Heart left ventricle (tissue), 16 donors: ENCODE data around the gene MRPS35. TPM values are rescaled to one million over a fixed set of nuclear protein-coding genes. Genes with fewer than 3 reads are reported as not detected.

Experiments used
- ATAC-seq, 4 donors: fragments of 200-7000 bp; cut with Tn5 transposase; one replicate each; pipeline ENCODE4 v1.9.1; 2020 to 2022; ENCODE audit warnings: moderate library complexity in 4 of 4, mild to moderate bottlenecking in 3 of 4, moderate number of reproducible peaks in 1 of 4
- DNase-seq, 5 donors: peaks; one replicate each; pipeline ENCODE4 v3.0.0-alpha.2; 2020
- H3K27ac ChIP-seq, 12 donors: fragments of 200-600 bp; sonication (generic) in 4 of 12; one replicate each; pipeline versions ENCODE4 v1.5.0 to v1.8.0; 2016 to 2022; ENCODE audit warnings: mild to moderate bottlenecking in 2 of 12
- H3K27me3 ChIP-seq, 9 donors: fragments of 200-600 bp; sonication (generic) in 2 of 9; one replicate each; pipeline versions ENCODE4 v1.5.1 to v1.8.0; 2016 to 2022; ENCODE audit warnings: mild to moderate bottlenecking in 3 of 9
- H3K36me3 ChIP-seq, 9 donors: fragments of 200-600 bp; sonication (generic) in 2 of 9; one replicate each; pipeline versions ENCODE4 v1.5.0 to v1.8.0; 2018 to 2022; ENCODE audit warnings: mild to moderate bottlenecking in 2 of 9
- H3K4me1 ChIP-seq, 12 donors: fragments of 200-600 bp; sonication (generic) in 4 of 12; one replicate each; pipeline versions ENCODE4 v1.5.0 to v1.8.0; 2016 to 2022; ENCODE audit warnings: mild to moderate bottlenecking in 3 of 12
- H3K4me3 ChIP-seq, 12 donors: fragments of 200-600 bp; sonication (generic) in 4 of 12; one replicate each; pipeline versions ENCODE4 v1.5.0 to v1.8.0; 2017 to 2022; ENCODE audit warnings: mild to moderate bottlenecking in 9 of 12, moderate library complexity in 4 of 12
- H3K9me3 ChIP-seq, 12 donors: fragments of 200-600 bp; sonication (generic) in 4 of 12; one replicate each; pipeline versions ENCODE4 v1.5.0 to v1.8.0; 2016 to 2022; ENCODE audit warnings: mild to moderate bottlenecking in 1 of 12
- POLR2A ChIP-seq, 2 donors: fragments of 450-650 bp; IDR thresholded peaks; one replicate each; pipeline ENCODE4 v1.6.1; 2017; ENCODE audit warnings: antibody characterized with exemption in 2 of 2, mild to moderate bottlenecking in 2 of 2, moderate library complexity in 2 of 2
- WGBS, 4 donors: extraction: QIAGEN DNeasy Blood & Tissue Kit in 2 of 4; methylation state at CpG; one replicate each; pipeline versions ENCODE4 v1.1.5 to v1.1.7; 2013 to 2018; 5-methylcytosine and 5-hydroxymethylcytosine counted together
- intact Hi-C, 10 donors: fragments of 100-400 bp; cut with DNase I; formaldehyde crosslinking; loops; one replicate each; pipeline versions ENCODE4 v1.11.1 to v1.14.2; 2022
- polyA plus RNA-seq, 2 donors: library from polyadenylated mRNA; stranded (reverse); fragments of 200-250 nt; gene quantifications; one replicate each; pipeline ENCODE4 v1.2.3, GENCODE V29; 2013
- total RNA-seq, 9 donors: library from RNA; depleted of rRNA in 2 of 9; stranded (reverse); fragments of >200 nt in 2 of 9; fragmentation: NEBNext Ultra II Directional in 3 of 9; extraction: Animal tissue kit (Norgen Biotek cat#: 25700) in 3 of 9; gene quantifications; one replicate each; pipeline versions ENCODE4 v1.1.0 to v1.2.4, GENCODE V29; 2016 to 2023
- TF ChIP-seq, protein P1 (sequence below), 12 donors: fragments of 200-600 bp; sonication (generic) in 4 of 12; IDR thresholded peaks; one replicate each; pipeline versions ENCODE4 v1.5.0 to v1.8.0; 2018 to 2022; ENCODE audit warnings: antibody characterized with exemption in 12 of 12, mild to moderate bottlenecking in 5 of 12
- donor health status: ischemic (EF 13 %, LVEDD 7.1; RV severe dilation, severe dysfunction).
- donor health status: healthy with polysubstance abuse.
- donor health status: DM: no; HTN: yes; CAD: no.
- donor health status: DM: no; HTN: no; CAD: no.
- donor health status: ischemic (EF 25% LVEDD 6.9; RV normal size, moderate dysfunction).
- donor health status: ischemic (EF 25% LVEDD 5.7; RV mildly dilated, moderate dysfunction).
- donor health status: healthy.
- donor health status: DM: yes; HTN: yes; CAD: no.
- donor health status: ischemic (EF 35%, LVEDD 5.7; RV mildly dilated, moderate dysfunction).
- donor health status: nonischemic (EF 11% LVEDD 7.7; RV severe dilation, severe dysfunction).
- donor health status: DM: yes; HTN: yes; CAD: no.
- donor health status: PGD.
- donor health status: ischemic (EF 29% LVEDD 5.4; RV normal size, mild dysfunction).
- donor health status: nonischemic (EF 23%, LVEDD 6.1; RV moderate dilation, normal function).

Gene MRPS35
- total and polyA plus RNA-seq, 11 donors, result 39.8 to 94.1 (median 59.6) TPM

DNA sequence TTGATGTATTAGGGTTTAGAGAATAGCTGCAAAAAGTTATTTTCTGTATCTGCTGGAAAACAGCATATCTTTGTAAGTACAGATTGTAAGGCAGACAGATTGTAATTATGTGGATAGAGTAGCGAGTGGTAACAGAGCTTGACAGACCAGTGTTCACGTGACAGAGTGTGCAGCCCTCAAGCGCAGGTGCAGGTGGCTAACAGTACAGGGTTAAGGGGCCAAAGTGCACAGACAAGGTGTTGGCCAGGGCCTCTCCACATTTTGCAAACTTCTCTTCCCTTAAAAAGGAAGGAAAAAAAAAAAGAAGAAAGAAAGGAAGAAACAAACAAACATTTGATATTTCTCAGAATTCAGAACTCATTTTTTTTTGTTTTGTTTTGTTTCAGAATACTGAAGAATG is 44.2 kb downstream of the MRPS35 start:
- WGBS, 4 donors, result 91 to 94% (median 92%) methylated on average over 3 of the region's 3 CpGs
- ATAC-seq, result no peak
- Histone ChIP-seq H3K4me1 (no peaks in the 10 kb centered on the region), H3K4me3 (no peak overlapping the region), H3K27me3 (no peaks in the 10 kb centered on the region), H3K27ac (no peak overlapping the region), H3K9me3 (no peaks in the 10 kb centered on the region), H3K36me3 (peaks cover 0 to 37% (median 22%) of the 10 kb centered on the region in 9 donors)
- no peak for DNase-seq
- intact Hi-C loops, result no loop called here
- no peak for TF ChIP-seq POLR2A (IDR thresholded peaks at IDR 0.05)
- TF ChIP-seq, protein P1, sequence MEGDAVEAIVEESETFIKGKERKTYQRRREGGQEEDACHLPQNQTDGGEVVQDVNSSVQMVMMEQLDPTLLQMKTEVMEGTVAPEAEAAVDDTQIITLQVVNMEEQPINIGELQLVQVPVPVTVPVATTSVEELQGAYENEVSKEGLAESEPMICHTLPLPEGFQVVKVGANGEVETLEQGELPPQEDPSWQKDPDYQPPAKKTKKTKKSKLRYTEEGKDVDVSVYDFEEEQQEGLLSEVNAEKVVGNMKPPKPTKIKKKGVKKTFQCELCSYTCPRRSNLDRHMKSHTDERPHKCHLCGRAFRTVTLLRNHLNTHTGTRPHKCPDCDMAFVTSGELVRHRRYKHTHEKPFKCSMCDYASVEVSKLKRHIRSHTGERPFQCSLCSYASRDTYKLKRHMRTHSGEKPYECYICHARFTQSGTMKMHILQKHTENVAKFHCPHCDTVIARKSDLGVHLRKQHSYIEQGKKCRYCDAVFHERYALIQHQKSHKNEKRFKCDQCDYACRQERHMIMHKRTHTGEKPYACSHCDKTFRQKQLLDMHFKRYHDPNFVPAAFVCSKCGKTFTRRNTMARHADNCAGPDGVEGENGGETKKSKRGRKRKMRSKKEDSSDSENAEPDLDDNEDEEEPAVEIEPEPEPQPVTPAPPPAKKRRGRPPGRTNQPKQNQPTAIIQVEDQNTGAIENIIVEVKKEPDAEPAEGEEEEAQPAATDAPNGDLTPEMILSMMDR (IDR thresholded peaks at IDR 0.05), result no peak

DNA sequence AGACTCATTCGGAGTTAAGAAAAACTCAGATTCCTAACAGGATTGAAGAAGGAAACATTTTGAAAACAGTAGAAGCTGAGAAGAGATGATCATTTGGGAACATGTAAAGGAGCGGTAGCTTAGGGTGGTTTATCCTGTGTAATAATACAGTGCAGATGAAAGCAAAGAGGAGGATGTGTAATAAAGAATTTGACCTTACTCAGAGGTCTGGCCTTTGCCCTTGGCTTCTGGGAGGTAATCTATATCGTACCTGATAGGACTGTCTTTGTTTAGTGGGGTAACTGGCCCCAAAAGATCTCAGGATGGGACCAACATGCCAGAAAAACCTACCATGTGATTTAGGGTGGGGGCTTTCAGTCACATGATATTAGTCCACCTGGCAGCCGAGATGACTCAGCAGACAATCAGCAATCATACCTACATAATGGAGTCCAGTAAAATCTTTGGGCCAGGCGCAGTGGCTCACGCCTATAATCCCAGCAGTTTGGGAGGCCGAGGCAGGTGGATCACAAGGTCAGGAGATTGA is 46.1 kb downstream of the MRPS35 start:
- no peak overlapping the region for H3K4me3 ChIP-seq
- no peak for TF ChIP-seq POLR2A (IDR thresholded peaks at IDR 0.05)
- TF ChIP-seq, protein P1 (IDR thresholded peaks at IDR 0.05), result no peak
- H3K4me1 ChIP-seq, result no peaks in the 10 kb centered on the region
- no peak for ATAC-seq
- WGBS, 4 donors, result 89 to 98% (median 94%) methylated on average over 7 of the region's 7 CpGs
- H3K27me3 ChIP-seq, result no peaks in the 10 kb centered on the region
- intact Hi-C loops, result no loop called here
- peaks cover 0 to 34% (median 21%) of the 10 kb centered on the region in 9 donors for H3K36me3 ChIP-seq
- H3K9me3 ChIP-seq, result no peaks in the 10 kb centered on the region
- DNase-seq, result no peak
- H3K27ac ChIP-seq, result no peak overlapping the region

- Histone ChIP-seq H3K36me3 (peaks cover 0 to 1% (median 0%) of the 10 kb centered on the region in 9 donors), H3K9me3 (no peaks in the 10 kb centered on the region), H3K4me3 (no peak overlapping the region), H3K27ac (no peak overlapping the region), H3K4me1 (no peaks in the 10 kb centered on the region), H3K27me3 (no peaks in the 10 kb centered on the region)
- intact Hi-C loops, result loop anchor here in 1 of 10 donors (10.0 kb wide), 1 partner anchor 162 kb away; no protein-coding TSS in a partner anchor
- no peak for ATAC-seq
- TF ChIP-seq POLR2A (IDR thresholded peaks at IDR 0.05), result no peak
- TF ChIP-seq, protein P1 (IDR thresholded peaks at IDR 0.05), result no peak
- no peak for DNase-seq
- WGBS, 4 donors, result 87 to 95% (median 92%) methylated on average over 2 of the region's 2 CpGs
Observed at GRCh38 chr12:27762757-27763156, 52.1 kb downstream of the MRPS35 start.

- Histone ChIP-seq H3K9me3 (no peaks in the 10 kb centered on the region), H3K4me3 (no peak overlapping the region), H3K36me3 (no peaks in the 10 kb centered on the region), H3K27ac (no peak overlapping the region), H3K27me3 (no peaks in the 10 kb centered on the region), H3K4me1 (no peaks in the 10 kb centered on the region)
- no peak for ATAC-seq
- WGBS, 4 donors, result 90 to 96% (median 93%) methylated on average over 3 of the region's 3 CpGs
- intact Hi-C loops, result loop anchor here in 1 of 10 donors (10.0 kb wide), 1 partner anchor 158 kb away; no protein-coding TSS in a partner anchor
- TF ChIP-seq, protein P1 (IDR thresholded peaks at IDR 0.05), result no peak
- TF ChIP-seq POLR2A (IDR thresholded peaks at IDR 0.05), result no peak
- no peak for DNase-seq
Observed at GRCh38 chr12:27766587-27766986, 56.0 kb downstream of the MRPS35 start.
